GM12891 (cell line): Measurements from ENCODE around the gene OGG1.

ENCODE experiments used
- POLR2A ChIP-seq: IDR thresholded peaks from 2 replicates; pipeline ENCODE4 v1.6.1; 2011; ENCODE audit warnings: low read depth, low read length, control low read depth
- POLR2AphosphoS5 ChIP-seq: IDR thresholded peaks from 2 replicates; pipeline ENCODE4 v1.6.1; 2011; ENCODE audit warnings: low read depth, low read length, control low read depth
- POU2F2 ChIP-seq: IDR thresholded peaks from 2 replicates; pipeline ENCODE4 v1.6.1; 2011; ENCODE audit warnings: low read depth, mild to moderate bottlenecking, control low read depth, low read length, moderate library complexity
- TAF1 ChIP-seq: IDR thresholded peaks from 2 replicates; pipeline ENCODE4 v1.6.1; 2011; ENCODE audit warnings: low read depth, low read length, control low read depth

GRCh38 chr3:9795207-9795606 is 45.5 kb downstream of the OGG1 start:
- no peak for TF ChIP-seq POLR2A
- no peak for TF ChIP-seq POLR2AphosphoS5
- TF ChIP-seq TAF1 = no peak
- no peak for TF ChIP-seq POU2F2
